ENCODE results near the gene TENM3. TPM values are rescaled to one million over a fixed set of nuclear protein-coding genes. Genes with fewer than 3 reads are reported as not detected.

Gene TENM3
- total RNA-seq, 1 experiment from 2014 or later = 71.0 TPM

DNA sequence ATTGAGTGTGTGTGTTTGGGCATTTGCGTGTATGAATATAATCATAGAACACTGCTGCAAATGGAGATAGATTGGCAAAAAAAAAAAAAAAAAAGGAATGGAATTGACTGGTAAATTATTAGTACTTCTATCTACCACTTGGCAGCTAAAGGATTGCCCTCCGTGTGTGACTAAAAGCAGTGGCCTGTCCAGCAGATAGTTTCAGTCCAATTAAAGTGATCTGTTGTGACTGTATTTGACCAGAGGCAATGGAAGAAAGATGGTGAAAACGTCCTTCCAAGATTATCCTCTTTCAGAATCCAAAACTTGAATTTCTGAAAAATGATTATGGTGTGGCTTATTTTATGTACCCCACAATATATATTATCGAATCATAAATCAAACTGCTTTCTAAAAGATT is 19.5 kb upstream of the TENM3 start (continued):
- TF ChIP-seq, protein P1, sequence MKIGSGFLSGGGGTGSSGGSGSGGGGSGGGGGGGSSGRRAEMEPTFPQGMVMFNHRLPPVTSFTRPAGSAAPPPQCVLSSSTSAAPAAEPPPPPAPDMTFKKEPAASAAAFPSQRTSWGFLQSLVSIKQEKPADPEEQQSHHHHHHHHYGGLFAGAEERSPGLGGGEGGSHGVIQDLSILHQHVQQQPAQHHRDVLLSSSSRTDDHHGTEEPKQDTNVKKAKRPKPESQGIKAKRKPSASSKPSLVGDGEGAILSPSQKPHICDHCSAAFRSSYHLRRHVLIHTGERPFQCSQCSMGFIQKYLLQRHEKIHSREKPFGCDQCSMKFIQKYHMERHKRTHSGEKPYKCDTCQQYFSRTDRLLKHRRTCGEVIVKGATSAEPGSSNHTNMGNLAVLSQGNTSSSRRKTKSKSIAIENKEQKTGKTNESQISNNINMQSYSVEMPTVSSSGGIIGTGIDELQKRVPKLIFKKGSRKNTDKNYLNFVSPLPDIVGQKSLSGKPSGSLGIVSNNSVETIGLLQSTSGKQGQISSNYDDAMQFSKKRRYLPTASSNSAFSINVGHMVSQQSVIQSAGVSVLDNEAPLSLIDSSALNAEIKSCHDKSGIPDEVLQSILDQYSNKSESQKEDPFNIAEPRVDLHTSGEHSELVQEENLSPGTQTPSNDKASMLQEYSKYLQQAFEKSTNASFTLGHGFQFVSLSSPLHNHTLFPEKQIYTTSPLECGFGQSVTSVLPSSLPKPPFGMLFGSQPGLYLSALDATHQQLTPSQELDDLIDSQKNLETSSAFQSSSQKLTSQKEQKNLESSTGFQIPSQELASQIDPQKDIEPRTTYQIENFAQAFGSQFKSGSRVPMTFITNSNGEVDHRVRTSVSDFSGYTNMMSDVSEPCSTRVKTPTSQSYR (CRISPR knock-in tag; IDR thresholded peaks at IDR 0.05) = no peak
- no peak for TF ChIP-seq MYBL2 (CRISPR knock-in tag; IDR thresholded peaks at IDR 0.05)
- no peak for TF ChIP-seq ZNF121 (CRISPR knock-in tag; IDR thresholded peaks at IDR 0.05)
- TF ChIP-seq GRHL2 (CRISPR knock-in tag; IDR thresholded peaks at IDR 0.05; ENCODE audit: insufficient replicate concordance, severe bottlenecking) = no peak
- TF ChIP-seq, protein P2, sequence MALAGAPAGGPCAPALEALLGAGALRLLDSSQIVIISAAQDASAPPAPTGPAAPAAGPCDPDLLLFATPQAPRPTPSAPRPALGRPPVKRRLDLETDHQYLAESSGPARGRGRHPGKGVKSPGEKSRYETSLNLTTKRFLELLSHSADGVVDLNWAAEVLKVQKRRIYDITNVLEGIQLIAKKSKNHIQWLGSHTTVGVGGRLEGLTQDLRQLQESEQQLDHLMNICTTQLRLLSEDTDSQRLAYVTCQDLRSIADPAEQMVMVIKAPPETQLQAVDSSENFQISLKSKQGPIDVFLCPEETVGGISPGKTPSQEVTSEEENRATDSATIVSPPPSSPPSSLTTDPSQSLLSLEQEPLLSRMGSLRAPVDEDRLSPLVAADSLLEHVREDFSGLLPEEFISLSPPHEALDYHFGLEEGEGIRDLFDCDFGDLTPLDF (CRISPR knock-in tag; IDR thresholded peaks at IDR 0.05) = no peak
- TF ChIP-seq, protein P3, sequence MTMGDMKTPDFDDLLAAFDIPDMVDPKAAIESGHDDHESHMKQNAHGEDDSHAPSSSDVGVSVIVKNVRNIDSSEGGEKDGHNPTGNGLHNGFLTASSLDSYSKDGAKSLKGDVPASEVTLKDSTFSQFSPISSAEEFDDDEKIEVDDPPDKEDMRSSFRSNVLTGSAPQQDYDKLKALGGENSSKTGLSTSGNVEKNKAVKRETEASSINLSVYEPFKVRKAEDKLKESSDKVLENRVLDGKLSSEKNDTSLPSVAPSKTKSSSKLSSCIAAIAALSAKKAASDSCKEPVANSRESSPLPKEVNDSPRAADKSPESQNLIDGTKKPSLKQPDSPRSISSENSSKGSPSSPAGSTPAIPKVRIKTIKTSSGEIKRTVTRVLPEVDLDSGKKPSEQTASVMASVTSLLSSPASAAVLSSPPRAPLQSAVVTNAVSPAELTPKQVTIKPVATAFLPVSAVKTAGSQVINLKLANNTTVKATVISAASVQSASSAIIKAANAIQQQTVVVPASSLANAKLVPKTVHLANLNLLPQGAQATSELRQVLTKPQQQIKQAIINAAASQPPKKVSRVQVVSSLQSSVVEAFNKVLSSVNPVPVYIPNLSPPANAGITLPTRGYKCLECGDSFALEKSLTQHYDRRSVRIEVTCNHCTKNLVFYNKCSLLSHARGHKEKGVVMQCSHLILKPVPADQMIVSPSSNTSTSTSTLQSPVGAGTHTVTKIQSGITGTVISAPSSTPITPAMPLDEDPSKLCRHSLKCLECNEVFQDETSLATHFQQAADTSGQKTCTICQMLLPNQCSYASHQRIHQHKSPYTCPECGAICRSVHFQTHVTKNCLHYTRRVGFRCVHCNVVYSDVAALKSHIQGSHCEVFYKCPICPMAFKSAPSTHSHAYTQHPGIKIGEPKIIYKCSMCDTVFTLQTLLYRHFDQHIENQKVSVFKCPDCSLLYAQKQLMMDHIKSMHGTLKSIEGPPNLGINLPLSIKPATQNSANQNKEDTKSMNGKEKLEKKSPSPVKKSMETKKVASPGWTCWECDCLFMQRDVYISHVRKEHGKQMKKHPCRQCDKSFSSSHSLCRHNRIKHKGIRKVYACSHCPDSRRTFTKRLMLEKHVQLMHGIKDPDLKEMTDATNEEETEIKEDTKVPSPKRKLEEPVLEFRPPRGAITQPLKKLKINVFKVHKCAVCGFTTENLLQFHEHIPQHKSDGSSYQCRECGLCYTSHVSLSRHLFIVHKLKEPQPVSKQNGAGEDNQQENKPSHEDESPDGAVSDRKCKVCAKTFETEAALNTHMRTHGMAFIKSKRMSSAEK (CRISPR knock-in tag; IDR thresholded peaks at IDR 0.05; ENCODE audit: borderline replicate concordance) = no peak
- TF ChIP-seq CREM (CRISPR knock-in tag; IDR thresholded peaks at IDR 0.05) = no peak
- TF ChIP-seq NR2C2 (CRISPR knock-in tag; IDR thresholded peaks at IDR 0.05) = no peak

GRCh38 chr4:182224192-182224850 is 18.9 kb upstream of the TENM3 start:
- no peaks in the 10 kb centered on the region for H3K27me3 Mint-ChIP-seq (ENCODE audit: low read depth)
- no peaks in the 10 kb centered on the region for H3K36me3 Mint-ChIP-seq
- CTCF ChIA-PET = interaction anchor here (0.7 kb wide), 1 partner anchor 36 kb away, joined by 3 read pairs; no protein-coding TSS in a partner anchor
- H3K27ac Mint-ChIP-seq = no peak overlapping the region
- no peak overlapping the region for H3K4me3 Mint-ChIP-seq
- H3K4me1 Mint-ChIP-seq = peaks cover 30% of the 10 kb centered on the region
- ATAC-seq (no peak), DNase-seq (ENCODE audit: low spot score) (no peak)
- no peaks in the 10 kb centered on the region for H3K9me3 Mint-ChIP-seq
- POLR2A ChIA-PET = no interaction called here
- TF ChIP-seq CREB1 (CRISPR knock-in tag; IDR thresholded peaks at IDR 0.05) (no peak), CREM (CRISPR knock-in tag; IDR thresholded peaks at IDR 0.05) (no peak), SP1 (CRISPR knock-in tag; conservative IDR thresholded peaks at IDR 0.05) (no peak), ATF3 (CRISPR knock-in tag; conservative IDR thresholded peaks at IDR 0.05) (no peak), ZNF416 (CRISPR knock-in tag; IDR thresholded peaks at IDR 0.05) (no peak), MLX (CRISPR knock-in tag; IDR thresholded peaks at IDR 0.05) (no peak), ZNF671 (CRISPR knock-in tag; IDR thresholded peaks at IDR 0.05) (no peak), ZNF396 (CRISPR knock-in tag; IDR thresholded peaks at IDR 0.05; ENCODE audit: borderline replicate concordance) (no peak), NR2C2 (CRISPR knock-in tag; IDR thresholded peaks at IDR 0.05) (no peak), RORB (CRISPR knock-in tag; IDR thresholded peaks at IDR 0.05) (no peak)
- TF ChIP-seq, protein P4, sequence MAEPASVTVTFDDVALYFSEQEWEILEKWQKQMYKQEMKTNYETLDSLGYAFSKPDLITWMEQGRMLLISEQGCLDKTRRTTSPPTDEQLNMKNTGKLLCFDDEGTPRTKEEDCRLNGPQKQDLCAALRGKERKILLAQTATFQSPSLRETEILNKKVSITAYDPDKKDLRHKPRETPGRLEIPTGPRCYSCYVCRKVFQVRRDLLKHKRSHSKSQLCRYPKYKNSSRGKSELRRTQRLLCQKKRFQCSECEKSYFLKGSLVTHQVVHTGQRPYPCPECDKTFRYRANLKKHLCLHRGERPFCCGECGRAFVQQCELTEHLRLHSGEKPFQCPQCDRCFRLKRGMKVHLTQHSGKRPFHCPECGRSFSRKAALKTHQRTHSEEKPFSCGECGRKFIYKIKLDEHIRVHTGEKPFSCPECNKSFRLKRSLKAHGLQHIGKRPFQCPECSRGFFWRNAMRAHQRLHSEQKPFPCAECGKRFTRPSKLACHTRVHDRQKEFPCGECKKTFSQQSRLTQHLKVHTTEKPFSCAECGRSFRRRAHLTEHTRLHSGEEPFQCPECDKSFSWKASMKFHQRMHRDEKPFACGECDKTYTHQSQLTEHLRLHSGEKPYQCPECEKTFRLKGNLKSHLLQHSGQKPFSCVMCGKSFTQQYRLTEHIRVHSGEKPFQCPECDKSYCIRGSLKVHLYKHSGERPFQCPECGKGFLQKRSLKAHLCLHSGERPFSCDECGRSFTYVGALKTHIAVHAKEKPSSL (CRISPR knock-in tag; conservative IDR thresholded peaks at IDR 0.05) = no peak
